ENCODE data around the gene ROCK2. TPM values are rescaled to one million over a fixed set of nuclear protein-coding genes. Genes with fewer than 3 reads are reported as not detected.

ROCK2 gene
- total RNA-seq, 4 donors from 2014 or later = 42.0 to 85.4 (median 70.7) TPM

GRCh38 chr2:11180653-11181052 lies 163.8 kb downstream of the ROCK2 start:
- no peak for TF ChIP-seq POLR2A (IDR thresholded peaks at IDR 0.05)
- TF ChIP-seq CTCF (IDR thresholded peaks at IDR 0.05 in 4 of 5, conservative IDR thresholded peaks at IDR 0.05 in 1 of 5) = no peak
- H3K4me1 ChIP-seq = no peaks in the 10 kb centered on the region
- H3K4me3 ChIP-seq = no peak overlapping the region
- DNase-seq (no peak), ATAC-seq (no peak)
- H3K36me3 ChIP-seq = peaks cover 0 to 45% of the 10 kb centered on the region in 2 donors
- H3K27ac ChIP-seq = no peak overlapping the region
- H3K27me3 ChIP-seq = no peaks in the 10 kb centered on the region
- intact Hi-C loops (cut with DNase I; ENCODE audit: low total_unique reads) (no loop called here), in situ Hi-C loops (cut with MboI; ENCODE audit: low sequenced_read_pairs in 4 of 4) (no loop called here)
- H3K9me3 ChIP-seq = no peaks in the 10 kb centered on the region

- Histone ChIP-seq H3K4me3 (no peak overlapping the region), H3K4me1 (no peaks in the 10 kb centered on the region), H3K9me3 (no peaks in the 10 kb centered on the region), H3K27ac (no peak overlapping the region), H3K36me3 (peaks cover 0 to 37% of the 10 kb centered on the region in 2 donors), H3K27me3 (no peaks in the 10 kb centered on the region)
- ATAC-seq (no peak), DNase-seq (no peak)
- in situ Hi-C loops (cut with MboI; ENCODE audit: low sequenced_read_pairs in 4 of 4) (no loop called here), intact Hi-C loops (cut with DNase I; ENCODE audit: low total_unique reads) (no loop called here)
- TF ChIP-seq POLR2A (IDR thresholded peaks at IDR 0.05) (no peak), CTCF (IDR thresholded peaks at IDR 0.05 in 4 of 5, conservative IDR thresholded peaks at IDR 0.05 in 1 of 5) (no peak)
Measured at GRCh38 chr2:11179899-11180298, 164.5 kb downstream of the ROCK2 start.

GRCh38 chr2:11179196-11179595 lies 165.2 kb downstream of the ROCK2 start:
- no peak for TF ChIP-seq POLR2A (IDR thresholded peaks at IDR 0.05)
- no peak for TF ChIP-seq CTCF (IDR thresholded peaks at IDR 0.05 in 4 of 5, conservative IDR thresholded peaks at IDR 0.05 in 1 of 5)
- Histone ChIP-seq H3K36me3 (peaks cover 0 to 37% of the 10 kb centered on the region in 2 donors), H3K4me3 (no peak overlapping the region), H3K27ac (no peak overlapping the region), H3K27me3 (no peaks in the 10 kb centered on the region), H3K4me1 (no peaks in the 10 kb centered on the region), H3K9me3 (no peaks in the 10 kb centered on the region)
- intact Hi-C loops (cut with DNase I; ENCODE audit: low total_unique reads) = no loop called here
- no peak for ATAC-seq
- no peak for DNase-seq
- in situ Hi-C loops (cut with MboI; ENCODE audit: low sequenced_read_pairs in 4 of 4) = no loop called here

GRCh38 chr2:11177871-11178690 lies 166.4 kb downstream of the ROCK2 start:
- Histone ChIP-seq H3K27me3 (no peaks in the 10 kb centered on the region), H3K4me1 (no peaks in the 10 kb centered on the region), H3K4me3 (no peak overlapping the region), H3K36me3 (peaks cover 0 to 35% of the 10 kb centered on the region in 2 donors), H3K27ac (no peak overlapping the region), H3K9me3 (no peaks in the 10 kb centered on the region)
- DNase-seq (no peak), ATAC-seq (no peak)
- TF ChIP-seq CTCF (IDR thresholded peaks at IDR 0.05 in 4 of 5, conservative IDR thresholded peaks at IDR 0.05 in 1 of 5) = no peak
- no peak for TF ChIP-seq POLR2A (IDR thresholded peaks at IDR 0.05)
- in situ Hi-C loops (cut with MboI; ENCODE audit: low sequenced_read_pairs in 4 of 4) = no loop called here
- intact Hi-C loops (cut with DNase I; ENCODE audit: low total_unique reads) = no loop called here
